GM21717 (cell line): ENCODE data around the gene ACAP1.
A peak's percentile ranks its signal among the peaks of the same experiment; 100 is the strongest.

ENCODE experiments used
- ATAC-seq: cut with Tn5 transposase; IDR thresholded peaks from one replicate; pipeline ENCODE4 v1.9.1; 2021; ENCODE audit warnings: mild to moderate bottlenecking, moderate library complexity; ENCODE audit not compliant: unreplicated experiment

Gene ACAP1

GRCh38 chr17:7336240-7337175 lies at the start of gene ACAP1:
Gene ACAP1, plus strand, starts transcription at chr17:7336529. Its CDS starts 206 bp downstream, at chr17:7336735.
- ATAC-seq = peak; percentile 43

- no peak for ATAC-seq
Observed at GRCh38 chr17:7289256-7290032, 46.9 kb upstream of the ACAP1 start.

GRCh38 chr17:7290166-7290565 lies 46.2 kb upstream of the ACAP1 start:
- ATAC-seq = no peak

GRCh38 chr17:7290685-7291084 lies 45.6 kb upstream of the ACAP1 start:
- no peak for ATAC-seq

- ATAC-seq = no peak
Observed at GRCh38 chr17:7292194-7292593, 44.1 kb upstream of the ACAP1 start.

- ATAC-seq = no peak
Observed at GRCh38 chr17:7292729-7293128, 43.6 kb upstream of the ACAP1 start.

- no peak for ATAC-seq
Observed at GRCh38 chr17:7293159-7293558, 43.2 kb upstream of the ACAP1 start.

- no peak for ATAC-seq
Observed at GRCh38 chr17:7293816-7294613, 42.3 kb upstream of the ACAP1 start.

- no peak for ATAC-seq
Observed at GRCh38 chr17:7294614-7295153, 41.6 kb upstream of the ACAP1 start, which contains the start of gene YBX2. Gene YBX2, minus strand, starts transcription at chr17:7294639. Its CDS starts 139 bp downstream, at chr17:7294500.

GRCh38 chr17:7295230-7296180 lies 40.8 kb upstream of the ACAP1 start:
- ATAC-seq = no peak

GRCh38 chr17:7296189-7296861 lies 40.0 kb upstream of the ACAP1 start:
- ATAC-seq = no peak

- no peak for ATAC-seq
Observed at GRCh38 chr17:7304179-7304578, 32.1 kb upstream of the ACAP1 start.

- peak; percentile 57 for ATAC-seq
Observed at GRCh38 chr17:7306911-7307685, 29.2 kb upstream of the ACAP1 start, which contains the start of gene EIF5A. Gene EIF5A, plus strand, starts transcription at chr17:7307628. Its CDS starts 2,008 bp downstream, at chr17:7309636.

- ATAC-seq = peak; percentile 9
Observed at GRCh38 chr17:7307686-7308624, 28.4 kb upstream of the ACAP1 start.

GRCh38 chr17:7308625-7309433 lies 27.5 kb upstream of the ACAP1 start:
- ATAC-seq = no peak

- ATAC-seq = no peak
Observed at GRCh38 chr17:7309628-7310027, 26.7 kb upstream of the ACAP1 start.
